Glomerular endothelial cell (primary cell): ENCODE data around the gene C10orf90. TPM values are rescaled to one million over a fixed set of nuclear protein-coding genes. Genes with fewer than 3 reads are reported as not detected.
A peak's percentile ranks its signal among the peaks of the same experiment; 100 is the strongest.

Experiments used
- DNase-seq: peaks from one replicate; pipeline ENCODE4 v3.0.0-alpha.2; 2011; ENCODE audit warnings: low read depth, low spot score; ENCODE audit errors: extremely low read depth
- total RNA-seq: library from RNA; depleted of rRNA; stranded (reverse); fragments of >200 nt; gene quantifications from 2 replicates; pipeline ENCODE4 v1.2.3, GENCODE V29; 2015

C10orf90 gene
- total RNA-seq, 1 donor from 2014 or later: not detected

- DNase-seq: no peak
Observed at GRCh38 chr10:126474031-126474430, 196.5 kb downstream of the C10orf90 start.

- DNase-seq: no peak
Observed at GRCh38 chr10:126470991-126471390, 199.5 kb downstream of the C10orf90 start.

- DNase-seq: no peak
Observed at GRCh38 chr10:126469692-126470091, 200.8 kb downstream of the C10orf90 start.

GRCh38 chr10:126468876-126469643, 201.4 kb downstream of the C10orf90 start:
- no peak for DNase-seq

- DNase-seq: no peak
Observed at GRCh38 chr10:126468467-126468866, 202.0 kb downstream of the C10orf90 start.

GRCh38 chr10:126465771-126466170, 204.7 kb downstream of the C10orf90 start:
- DNase-seq: no peak

- no peak for DNase-seq
Observed at GRCh38 chr10:126463286-126463685, 207.2 kb downstream of the C10orf90 start.

- DNase-seq: no peak
Observed at GRCh38 chr10:126461289-126461940, 209.1 kb downstream of the C10orf90 start.

- peak; percentile 20 for DNase-seq
Observed at GRCh38 chr10:126459878-126460481, 210.5 kb downstream of the C10orf90 start.

GRCh38 chr10:126459032-126459831, 211.3 kb downstream of the C10orf90 start:
- no peak for DNase-seq

- no peak for DNase-seq
Observed at GRCh38 chr10:126458466-126458865, 212.0 kb downstream of the C10orf90 start.

GRCh38 chr10:126456632-126457031, 213.9 kb downstream of the C10orf90 start:
- DNase-seq: no peak

- DNase-seq: no peak
Observed at GRCh38 chr10:126455766-126456405, 214.6 kb downstream of the C10orf90 start.

- no peak for DNase-seq
Observed at GRCh38 chr10:126455036-126455765, 215.3 kb downstream of the C10orf90 start.

- DNase-seq: no peak
Observed at GRCh38 chr10:126454045-126454751, 216.3 kb downstream of the C10orf90 start.

- DNase-seq: no peak
Observed at GRCh38 chr10:126452245-126452644, 218.2 kb downstream of the C10orf90 start.

- no peak for DNase-seq
Observed at GRCh38 chr10:126448091-126448490, 222.4 kb downstream of the C10orf90 start.

GRCh38 chr10:126439942-126440341, 230.6 kb downstream of the C10orf90 start:
- no peak for DNase-seq

GRCh38 chr10:126438407-126438783, 232.1 kb downstream of the C10orf90 start:
- no peak for DNase-seq
